C4-2B (cell line): ENCODE data around the gene MGAT5B.

Experiments
- H3K27ac ChIP-seq: fragments of 450-650 bp; 2 replicates; pipeline ENCODE4 v1.5.1; 2017
- CTCF ChIP-seq: fragments of 450-650 bp; conservative IDR thresholded peaks from 2 replicates; pipeline ENCODE4 v1.5.1; 2017; ENCODE audit warnings: mild to moderate bottlenecking
- ZFX ChIP-seq: fragments of 450-650 bp; IDR thresholded peaks from 2 replicates; pipeline ENCODE4 v1.6.1; 2017

Gene MGAT5B

GRCh38 chr17:76934561-76935320, 66.5 kb downstream of the MGAT5B start:
- TF ChIP-seq CTCF (no peak), ZFX (no peak)
- no peak overlapping the region for H3K27ac ChIP-seq

GRCh38 chr17:76935331-76935730, 67.1 kb downstream of the MGAT5B start:
- H3K27ac ChIP-seq = no peak overlapping the region
- no peak for TF ChIP-seq CTCF

- no peak overlapping the region for H3K27ac ChIP-seq
- TF ChIP-seq ZFX = no peak
- TF ChIP-seq CTCF = no peak
Observed at GRCh38 chr17:76937238-76937637, 69.0 kb downstream of the MGAT5B start.

- no peak overlapping the region for H3K27ac ChIP-seq
- TF ChIP-seq ZFX = no peak
- TF ChIP-seq CTCF = no peak
Observed at GRCh38 chr17:76938009-76938408, 69.8 kb downstream of the MGAT5B start.

- TF ChIP-seq CTCF (no peak), ZFX (no peak)
- no peak overlapping the region for H3K27ac ChIP-seq
Observed at GRCh38 chr17:76940295-76940694, 72.1 kb downstream of the MGAT5B start.

- TF ChIP-seq CTCF = no peak
- no peak overlapping the region for H3K27ac ChIP-seq
Observed at GRCh38 chr17:76940738-76941350, 72.6 kb downstream of the MGAT5B start.

- TF ChIP-seq CTCF (no peak), ZFX (no peak)
- H3K27ac ChIP-seq = no peak overlapping the region
Observed at GRCh38 chr17:76943202-76943601, 75.0 kb downstream of the MGAT5B start.
